ENCODE measurements around the gene ADIG. TPM values are rescaled to one million over a fixed set of nuclear protein-coding genes. Genes with fewer than 3 reads are reported as not detected.

ADIG gene
- total and polyA plus RNA-seq, 2 of the 13 experiments (the other 11 are each of a cell fraction or from before 2014, with no cell fraction given) = 0.15 TPM; not detected in 1

DNA sequence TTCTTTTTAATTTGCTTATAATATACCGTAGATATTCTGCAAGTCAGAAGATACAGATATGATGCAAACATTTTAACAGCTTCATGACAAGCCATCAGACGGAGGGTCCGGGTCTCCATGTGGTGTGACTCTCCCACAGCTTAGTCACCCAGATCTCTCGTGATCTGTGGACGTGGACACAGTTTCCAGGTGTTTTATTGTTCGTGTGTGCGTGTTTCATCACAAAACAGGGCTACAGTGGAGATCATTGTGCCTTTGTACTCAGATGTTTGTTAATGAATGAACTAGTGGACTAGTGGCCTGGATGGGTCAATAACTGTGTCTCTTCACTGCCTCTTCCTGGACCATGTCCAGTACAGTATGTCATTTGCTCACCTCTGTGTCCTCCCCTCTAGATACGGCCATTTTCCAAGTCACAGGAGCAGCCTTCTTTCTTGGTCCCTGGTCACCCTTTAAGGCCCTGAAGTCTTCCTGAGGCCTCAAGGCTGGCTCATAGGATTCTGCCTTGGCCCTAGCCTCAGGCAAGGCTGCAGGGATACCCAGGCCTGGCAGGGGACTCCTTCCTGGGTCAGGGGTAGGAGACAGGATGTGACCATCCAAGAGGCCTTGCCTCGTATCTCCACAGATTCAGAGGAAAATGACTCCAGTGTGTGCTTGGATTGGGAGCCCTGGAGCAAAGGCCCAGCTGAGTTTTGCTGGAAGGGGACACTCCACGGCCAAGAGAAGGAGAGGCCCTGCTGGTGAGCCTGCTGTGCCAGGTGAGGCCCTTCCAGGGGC, 4.6 kb downstream of the ADIG start (continued):
- TF ChIP-seq, protein P1, sequence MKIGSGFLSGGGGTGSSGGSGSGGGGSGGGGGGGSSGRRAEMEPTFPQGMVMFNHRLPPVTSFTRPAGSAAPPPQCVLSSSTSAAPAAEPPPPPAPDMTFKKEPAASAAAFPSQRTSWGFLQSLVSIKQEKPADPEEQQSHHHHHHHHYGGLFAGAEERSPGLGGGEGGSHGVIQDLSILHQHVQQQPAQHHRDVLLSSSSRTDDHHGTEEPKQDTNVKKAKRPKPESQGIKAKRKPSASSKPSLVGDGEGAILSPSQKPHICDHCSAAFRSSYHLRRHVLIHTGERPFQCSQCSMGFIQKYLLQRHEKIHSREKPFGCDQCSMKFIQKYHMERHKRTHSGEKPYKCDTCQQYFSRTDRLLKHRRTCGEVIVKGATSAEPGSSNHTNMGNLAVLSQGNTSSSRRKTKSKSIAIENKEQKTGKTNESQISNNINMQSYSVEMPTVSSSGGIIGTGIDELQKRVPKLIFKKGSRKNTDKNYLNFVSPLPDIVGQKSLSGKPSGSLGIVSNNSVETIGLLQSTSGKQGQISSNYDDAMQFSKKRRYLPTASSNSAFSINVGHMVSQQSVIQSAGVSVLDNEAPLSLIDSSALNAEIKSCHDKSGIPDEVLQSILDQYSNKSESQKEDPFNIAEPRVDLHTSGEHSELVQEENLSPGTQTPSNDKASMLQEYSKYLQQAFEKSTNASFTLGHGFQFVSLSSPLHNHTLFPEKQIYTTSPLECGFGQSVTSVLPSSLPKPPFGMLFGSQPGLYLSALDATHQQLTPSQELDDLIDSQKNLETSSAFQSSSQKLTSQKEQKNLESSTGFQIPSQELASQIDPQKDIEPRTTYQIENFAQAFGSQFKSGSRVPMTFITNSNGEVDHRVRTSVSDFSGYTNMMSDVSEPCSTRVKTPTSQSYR (CRISPR knock-in tag; IDR thresholded peaks at IDR 0.05; ENCODE audit: borderline replicate concordance) = peak; percentile 66
- TF ChIP-seq, protein P2, sequence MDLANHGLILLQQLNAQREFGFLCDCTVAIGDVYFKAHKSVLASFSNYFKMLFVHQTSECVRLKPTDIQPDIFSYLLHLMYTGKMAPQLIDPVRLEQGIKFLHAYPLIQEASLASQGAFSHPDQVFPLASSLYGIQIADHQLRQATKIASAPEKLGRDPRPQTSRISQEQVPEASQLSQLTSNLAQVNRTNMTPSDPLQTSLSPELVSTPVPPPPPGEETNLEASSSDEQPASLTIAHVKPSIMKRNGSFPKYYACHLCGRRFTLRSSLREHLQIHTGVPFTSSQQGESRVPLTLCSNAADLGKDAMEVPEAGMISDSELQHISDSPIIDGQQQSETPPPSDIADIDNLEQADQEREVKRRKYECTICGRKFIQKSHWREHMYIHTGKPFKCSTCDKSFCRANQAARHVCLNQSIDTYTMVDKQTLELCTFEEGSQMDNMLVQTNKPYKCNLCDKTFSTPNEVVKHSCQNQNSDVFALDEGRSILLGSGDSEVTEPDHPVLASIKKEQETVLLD (CRISPR knock-in tag; IDR thresholded peaks at IDR 0.05; ENCODE audit: low read depth) = no peak
- TF ChIP-seq REXO4 (CRISPR knock-in tag; IDR thresholded peaks at IDR 0.05; ENCODE audit: borderline replicate concordance) (no peak), BRD4 (CRISPR knock-in tag; IDR thresholded peaks at IDR 0.05) (peak; percentile 91)
- TF ChIP-seq, protein P3, sequence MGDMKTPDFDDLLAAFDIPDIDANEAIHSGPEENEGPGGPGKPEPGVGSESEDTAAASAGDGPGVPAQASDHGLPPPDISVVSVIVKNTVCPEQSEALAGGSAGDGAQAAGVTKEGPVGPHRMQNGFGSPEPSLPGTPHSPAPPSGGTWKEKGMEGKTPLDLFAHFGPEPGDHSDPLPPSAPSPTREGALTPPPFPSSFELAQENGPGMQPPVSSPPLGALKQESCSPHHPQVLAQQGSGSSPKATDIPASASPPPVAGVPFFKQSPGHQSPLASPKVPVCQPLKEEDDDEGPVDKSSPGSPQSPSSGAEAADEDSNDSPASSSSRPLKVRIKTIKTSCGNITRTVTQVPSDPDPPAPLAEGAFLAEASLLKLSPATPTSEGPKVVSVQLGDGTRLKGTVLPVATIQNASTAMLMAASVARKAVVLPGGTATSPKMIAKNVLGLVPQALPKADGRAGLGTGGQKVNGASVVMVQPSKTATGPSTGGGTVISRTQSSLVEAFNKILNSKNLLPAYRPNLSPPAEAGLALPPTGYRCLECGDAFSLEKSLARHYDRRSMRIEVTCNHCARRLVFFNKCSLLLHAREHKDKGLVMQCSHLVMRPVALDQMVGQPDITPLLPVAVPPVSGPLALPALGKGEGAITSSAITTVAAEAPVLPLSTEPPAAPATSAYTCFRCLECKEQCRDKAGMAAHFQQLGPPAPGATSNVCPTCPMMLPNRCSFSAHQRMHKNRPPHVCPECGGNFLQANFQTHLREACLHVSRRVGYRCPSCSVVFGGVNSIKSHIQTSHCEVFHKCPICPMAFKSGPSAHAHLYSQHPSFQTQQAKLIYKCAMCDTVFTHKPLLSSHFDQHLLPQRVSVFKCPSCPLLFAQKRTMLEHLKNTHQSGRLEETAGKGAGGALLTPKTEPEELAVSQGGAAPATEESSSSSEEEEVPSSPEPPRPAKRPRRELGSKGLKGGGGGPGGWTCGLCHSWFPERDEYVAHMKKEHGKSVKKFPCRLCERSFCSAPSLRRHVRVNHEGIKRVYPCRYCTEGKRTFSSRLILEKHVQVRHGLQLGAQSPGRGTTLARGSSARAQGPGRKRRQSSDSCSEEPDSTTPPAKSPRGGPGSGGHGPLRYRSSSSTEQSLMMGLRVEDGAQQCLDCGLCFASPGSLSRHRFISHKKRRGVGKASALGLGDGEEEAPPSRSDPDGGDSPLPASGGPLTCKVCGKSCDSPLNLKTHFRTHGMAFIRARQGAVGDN (CRISPR knock-in tag; IDR thresholded peaks at IDR 0.05) = peak; percentile 91

Measured in HepG2 (cell line).